SU-DHL-6 (cell line): ENCODE data around the gene EXOC6B.

Experiments used
- H2AFZ ChIP-seq: fragments of 200-600 bp; sonication (generic); 2 replicates; pipeline ENCODE4 v1.6.1; 2014; ENCODE audit warnings: low read depth, mild to moderate bottlenecking, moderate library complexity, mixed read lengths, antibody characterized with exemption, low read length; ENCODE audit not compliant: severe bottlenecking
- H3F3A ChIP-seq: fragments of 200-600 bp; shearing (Covaris generic); 2 replicates; pipeline ENCODE4 v1.6.0; 2016; ENCODE audit warnings: antibody characterized with exemption, mild to moderate bottlenecking; ENCODE audit not compliant: insufficient read depth
- H3K27ac ChIP-seq: fragments of 200-600 bp; sonication (generic); 2 replicates; pipeline ENCODE4 v1.5.1; 2016; ENCODE audit warnings: low read depth, mild to moderate bottlenecking, low read length, moderate library complexity, mixed read lengths
- H3K27me3 ChIP-seq: fragments of 200-600 bp; sonication (generic), shearing (Covaris generic); 2 replicates; pipeline ENCODE4 v1.6.0; 2014; ENCODE audit warnings: mild to moderate bottlenecking, low read length
- H3K36me3 ChIP-seq: fragments of 200-600 bp; sonication (generic); 2 replicates; pipeline ENCODE4 v1.6.1; 2014; ENCODE audit warnings: mild to moderate bottlenecking, low read length, mixed read lengths
- H3K4me2 ChIP-seq: fragments of 300-600, 200-600 bp; shearing (Covaris generic), sonication (generic); 2 replicates; pipeline ENCODE4 v1.6.0; 2014; ENCODE audit warnings: low read length, low read depth, mild to moderate bottlenecking; ENCODE audit not compliant: poor library complexity, severe bottlenecking
- H3K4me3 ChIP-seq: fragments of 200-600 bp; sonication (generic); 2 replicates; pipeline ENCODE4 v1.5.1; 2014; ENCODE audit warnings: antibody characterized with exemption, low read length, mild to moderate bottlenecking, mixed read lengths; ENCODE audit not compliant: insufficient read depth, poor library complexity, severe bottlenecking
- H3K79me2 ChIP-seq: fragments of 200-600 bp; sonication (generic); 2 replicates; pipeline ENCODE4 v1.6.1; 2014; ENCODE audit warnings: mild to moderate bottlenecking, low read length, moderate library complexity; ENCODE audit not compliant: insufficient read depth
- H3K9ac ChIP-seq: fragments of 200-600 bp; sonication (generic); 2 replicates; pipeline ENCODE4 v1.7.0; 2014; ENCODE audit warnings: mild to moderate bottlenecking, low read length
- H3K9me2 ChIP-seq: fragments of 200-600 bp; sonication (generic); replicated peaks from 2 replicates; pipeline ENCODE4 v1.6.1; 2014; ENCODE audit warnings: low read length; ENCODE audit not compliant: insufficient read depth
- H3K9me3 ChIP-seq: fragments of 200-600 bp; sonication (generic); 2 replicates; pipeline ENCODE4 v1.6.1; 2014; ENCODE audit warnings: low read length, mixed read lengths; ENCODE audit not compliant: insufficient read depth
- H4K20me1 ChIP-seq: fragments of 200-600 bp; sonication (generic); 2 replicates; pipeline ENCODE4 v1.6.1; 2014; ENCODE audit warnings: low read depth, mild to moderate bottlenecking, antibody characterized with exemption, low read length, moderate library complexity, mixed read lengths
- CTCF ChIP-seq: fragments of 200-600 bp; sonication (generic); IDR thresholded peaks from one replicate; pipeline ENCODE4 v1.5.1; 2017; ENCODE audit warnings: antibody characterized with exemption, mild to moderate bottlenecking, low read length, moderate library complexity; ENCODE audit not compliant: insufficient read depth, poor library complexity, severe bottlenecking
- EZH2phosphoT487 ChIP-seq: fragments of 200-600 bp; sonication (generic), shearing (Covaris generic); conservative IDR thresholded peaks from 2 replicates; pipeline ENCODE4 v1.6.1; 2018; ENCODE audit warnings: mild to moderate bottlenecking, antibody characterized with exemption, low read length, moderate library complexity, mixed read lengths

Gene EXOC6B

GRCh38 chr2:72835403-72835802 is 9.6 kb upstream of the EXOC6B start:
- Histone ChIP-seq H3K9me3 (no peaks in the 10 kb centered on the region), H3K4me2 (no peak overlapping the region), H3K79me2 (no peaks in the 10 kb centered on the region), H3K9ac (no peak overlapping the region), H3K27me3 (no peaks in the 10 kb centered on the region), H3K27ac (no peak overlapping the region), H3K9me2 (no peaks in the 10 kb centered on the region), H3K4me3 (no peak overlapping the region), H3F3A (no peaks in the 10 kb centered on the region), H4K20me1 (no peaks in the 10 kb centered on the region), H2AFZ (no peak overlapping the region), H3K36me3 (no peaks in the 10 kb centered on the region)
- no peak for TF ChIP-seq EZH2phosphoT487
- TF ChIP-seq CTCF: no peak

GRCh38 chr2:72834596-72834995 is 8.8 kb upstream of the EXOC6B start:
- Histone ChIP-seq H3K4me2 (no peak overlapping the region), H3K4me3 (no peak overlapping the region), H3K9me3 (no peaks in the 10 kb centered on the region), H3K36me3 (no peaks in the 10 kb centered on the region), H3F3A (no peaks in the 10 kb centered on the region), H3K9ac (no peak overlapping the region), H4K20me1 (no peaks in the 10 kb centered on the region), H3K9me2 (no peaks in the 10 kb centered on the region), H3K27ac (no peak overlapping the region), H3K79me2 (no peaks in the 10 kb centered on the region), H2AFZ (no peak overlapping the region), H3K27me3 (no peaks in the 10 kb centered on the region)
- TF ChIP-seq CTCF (no peak), EZH2phosphoT487 (no peak)

GRCh38 chr2:72833084-72833714 is 7.4 kb upstream of the EXOC6B start:
- Histone ChIP-seq H3K9me3 (no peaks in the 10 kb centered on the region), H3K79me2 (no peaks in the 10 kb centered on the region), H3K9me2 (no peaks in the 10 kb centered on the region), H2AFZ (no peak overlapping the region), H3K4me2 (no peak overlapping the region), H4K20me1 (no peaks in the 10 kb centered on the region), H3K9ac (no peak overlapping the region), H3K4me3 (no peak overlapping the region), H3F3A (no peaks in the 10 kb centered on the region), H3K27me3 (no peaks in the 10 kb centered on the region), H3K36me3 (no peaks in the 10 kb centered on the region), H3K27ac (no peak overlapping the region)
- TF ChIP-seq EZH2phosphoT487: no peak
- TF ChIP-seq CTCF: no peak
